Measurements from ENCODE around the gene C7orf57.

Gene C7orf57

GRCh38 chr7:48087349-48087748 lies 52.0 kb downstream of the C7orf57 start:
- peak; percentile 4 for TF ChIP-seq CTCF (IDR thresholded peaks at IDR 0.05; ENCODE audit: insufficient read depth, low read length, poor library complexity, severe bottlenecking)
- H3K27me3 ChIP-seq (replicated peaks; ENCODE audit: control insufficient read depth, insufficient read depth, low read length), result no peaks in the 10 kb centered on the region
- DNase-seq (ENCODE audit: extremely low read depth, insufficient read length), result peak; percentile 63
- peak overlapping the region; percentile 9; the same call in 1 of the 2 replicates for H3K4me3 ChIP-seq (replicated peaks; ENCODE audit: low read depth, low read length)
- H3K36me3 ChIP-seq (ENCODE audit: control insufficient read depth, insufficient read depth, low read length), result no peaks in the 10 kb centered on the region

DNA sequence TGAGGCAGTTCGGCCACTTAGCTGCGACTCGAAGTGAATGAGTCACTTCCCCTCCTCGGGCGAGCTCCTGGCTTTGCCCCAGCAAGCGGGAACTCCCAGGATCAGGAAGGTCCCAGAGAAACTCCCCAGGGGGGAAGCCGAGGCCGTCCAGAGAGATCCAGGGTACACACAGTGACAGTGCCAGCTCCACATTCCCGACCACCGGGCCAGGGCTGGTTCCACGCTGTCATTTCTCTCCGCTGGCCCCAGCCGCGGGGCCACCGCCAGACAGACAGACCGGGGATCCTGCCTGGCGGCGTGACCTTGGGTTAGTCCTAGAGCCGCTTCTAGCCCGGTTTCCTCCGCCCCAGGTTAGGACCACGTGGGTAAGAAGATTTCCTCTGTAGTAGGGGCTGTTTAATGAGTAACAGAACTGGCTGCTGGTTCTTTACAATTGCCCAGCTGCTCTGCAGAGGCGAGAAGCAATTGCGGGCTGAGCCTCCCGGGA lies 53.3 kb downstream of the C7orf57 start:
- no peaks in the 10 kb centered on the region for H3K27me3 ChIP-seq (replicated peaks; ENCODE audit: control insufficient read depth, insufficient read depth, low read length)
- peak overlapping the region; percentile 68 for H3K4me3 ChIP-seq (replicated peaks; ENCODE audit: low read depth, low read length)
- H3K36me3 ChIP-seq (ENCODE audit: control insufficient read depth, insufficient read depth, low read length), result no peaks in the 10 kb centered on the region
- no peak for TF ChIP-seq CTCF (IDR thresholded peaks at IDR 0.05; ENCODE audit: insufficient read depth, low read length, poor library complexity, severe bottlenecking)
- no peak for DNase-seq (ENCODE audit: extremely low read depth, insufficient read length)

- Histone ChIP-seq H3K27me3 (replicated peaks; ENCODE audit: control insufficient read depth, insufficient read depth, low read length) (no peaks in the 10 kb centered on the region), H3K36me3 (ENCODE audit: control insufficient read depth, insufficient read depth, low read length) (no peaks in the 10 kb centered on the region), H3K4me3 (replicated peaks; ENCODE audit: low read depth, low read length) (peak within 1 kb of the TSS; percentile 68)
- peak; percentile 92 for DNase-seq (ENCODE audit: extremely low read depth, insufficient read length)
- TF ChIP-seq CTCF (IDR thresholded peaks at IDR 0.05; ENCODE audit: insufficient read depth, low read length, poor library complexity, severe bottlenecking), result no peak
Observed at GRCh38 chr7:48089046-48090003, 54.0 kb downstream of the C7orf57 start, which contains the start of gene UPP1. Gene UPP1 (plus strand): TSS chr7:48089265. CDS start chr7:48094784, 5,519 bp downstream.

DNA sequence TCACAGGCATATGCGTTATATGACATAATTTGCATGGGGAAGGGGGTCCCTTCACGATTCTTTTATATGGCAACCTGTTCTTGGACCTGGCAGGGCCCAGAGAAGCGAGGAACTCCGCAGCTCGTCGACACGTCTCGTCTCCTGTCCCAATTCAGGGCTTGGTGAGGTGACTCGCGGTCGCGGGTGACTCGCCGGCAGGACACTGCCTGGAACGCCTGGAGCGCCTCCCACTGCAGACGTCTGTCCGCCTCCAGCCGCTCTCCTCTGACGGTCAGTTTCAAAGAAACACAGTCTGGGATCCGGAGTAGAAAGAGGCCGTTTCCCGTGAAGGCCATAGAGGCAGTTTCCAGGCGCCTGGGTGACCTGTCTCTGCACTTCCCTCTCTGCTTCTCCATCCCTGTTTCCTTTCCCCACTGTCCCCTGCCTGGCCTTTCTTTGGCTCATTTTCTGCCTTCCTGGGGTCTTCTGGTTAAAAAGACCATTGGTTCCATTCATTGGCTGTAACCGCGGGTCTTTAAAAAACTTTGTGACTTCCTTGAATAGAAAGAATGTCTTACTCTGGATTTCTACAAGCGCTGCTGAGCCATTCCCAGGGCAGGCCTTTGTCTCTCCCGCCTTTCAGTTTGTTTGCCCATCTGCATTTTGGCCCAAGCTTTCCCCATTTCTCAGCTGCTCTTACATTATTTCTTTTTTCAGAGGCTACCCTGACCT lies 54.9 kb downstream of the C7orf57 start:
- DNase-seq (ENCODE audit: extremely low read depth, insufficient read length), result peak; percentile 22
- no peaks in the 10 kb centered on the region for H3K36me3 ChIP-seq (ENCODE audit: control insufficient read depth, insufficient read depth, low read length)
- H3K4me3 ChIP-seq (replicated peaks; ENCODE audit: low read depth, low read length), result no peak overlapping the region
- no peak for TF ChIP-seq CTCF (IDR thresholded peaks at IDR 0.05; ENCODE audit: insufficient read depth, low read length, poor library complexity, severe bottlenecking)
- H3K27me3 ChIP-seq (replicated peaks; ENCODE audit: control insufficient read depth, insufficient read depth, low read length), result no peaks in the 10 kb centered on the region

GRCh38 chr7:48091506-48092433 lies 56.4 kb downstream of the C7orf57 start:
- no peaks in the 10 kb centered on the region for H3K27me3 ChIP-seq (replicated peaks; ENCODE audit: control insufficient read depth, insufficient read depth, low read length)
- DNase-seq (ENCODE audit: extremely low read depth, insufficient read length), result no peak
- no peak for TF ChIP-seq CTCF (IDR thresholded peaks at IDR 0.05; ENCODE audit: insufficient read depth, low read length, poor library complexity, severe bottlenecking)
- H3K36me3 ChIP-seq (ENCODE audit: control insufficient read depth, insufficient read depth, low read length), result no peaks in the 10 kb centered on the region
- no peak overlapping the region for H3K4me3 ChIP-seq (replicated peaks; ENCODE audit: low read depth, low read length)
